GM23338 (cell line): ENCODE results near the gene IFNL3.

Source experiments
- CREB1 ChIP-seq: fragments of 250-450 bp; sonication (Bioruptor Pico); IDR thresholded peaks from 2 replicates; pipeline ENCODE4 v1.5.0; 2020; ENCODE audit warnings: low read depth, mild to moderate bottlenecking, moderate library complexity
- CTCF ChIP-seq, 2 experiments: fragments of 200-600 bp in 1 of 2; sonication (generic) in 1 of 2; conservative IDR thresholded peaks; 2 replicates each; pipeline versions ENCODE4 v1.5.1 to v1.6.1; 2016 to 2017; ENCODE audit warnings: antibody characterized with exemption in 2 of 2, low read depth in 2 of 2, mild to moderate bottlenecking in 2 of 2, moderate library complexity in 1 of 2
- EZH2 ChIP-seq: fragments of 200-600 bp; sonication (generic); IDR thresholded peaks from one replicate; pipeline ENCODE4 v1.8.0; 2017; ENCODE audit warnings: antibody characterized with exemption, mild to moderate bottlenecking, low read depth; ENCODE audit not compliant: unreplicated experiment
- EZH2phosphoT487 ChIP-seq: fragments of 200-600 bp; sonication (generic); IDR thresholded peaks from one replicate; pipeline ENCODE4 v1.8.1; 2018; ENCODE audit warnings: antibody characterized with exemption; ENCODE audit not compliant: unreplicated experiment
- NANOG ChIP-seq: IDR thresholded peaks from 2 replicates; pipeline ENCODE4 v1.6.1; 2016; ENCODE audit warnings: antibody characterized with exemption, borderline replicate concordance
- POLR2AphosphoS5 ChIP-seq: IDR thresholded peaks from 2 replicates; pipeline ENCODE4 v1.6.1; 2016; ENCODE audit warnings: antibody characterized with exemption, low read depth
- STAT1 ChIP-seq: IDR thresholded peaks from one replicate; pipeline ENCODE4 v1.6.1; 2016; ENCODE audit warnings: antibody characterized with exemption; ENCODE audit not compliant: unreplicated experiment
- ZNF114 ChIP-seq: fragments of 250-450 bp; sonication (Bioruptor Pico); IDR thresholded peaks from 2 replicates; pipeline ENCODE4 v1.5.0; 2020; ENCODE audit warnings: mild to moderate bottlenecking, moderate library complexity
- ZNF331 ChIP-seq: fragments of 250-450 bp; sonication (Bioruptor Pico); IDR thresholded peaks from 2 replicates; pipeline ENCODE4 v1.5.0; 2020; ENCODE audit warnings: low read depth, mild to moderate bottlenecking, moderate library complexity
- TF ChIP-seq, protein P1 (sequence below): IDR thresholded peaks from one replicate; pipeline ENCODE4 v1.6.1; 2018; ENCODE audit warnings: antibody characterized with exemption; ENCODE audit not compliant: unreplicated experiment
- TF ChIP-seq, protein P2 (sequence below): IDR thresholded peaks from 2 replicates; pipeline ENCODE4 v1.6.1; 2016; ENCODE audit warnings: antibody characterized with exemption

- no peak for TF ChIP-seq POLR2AphosphoS5
- TF ChIP-seq, protein P1, sequence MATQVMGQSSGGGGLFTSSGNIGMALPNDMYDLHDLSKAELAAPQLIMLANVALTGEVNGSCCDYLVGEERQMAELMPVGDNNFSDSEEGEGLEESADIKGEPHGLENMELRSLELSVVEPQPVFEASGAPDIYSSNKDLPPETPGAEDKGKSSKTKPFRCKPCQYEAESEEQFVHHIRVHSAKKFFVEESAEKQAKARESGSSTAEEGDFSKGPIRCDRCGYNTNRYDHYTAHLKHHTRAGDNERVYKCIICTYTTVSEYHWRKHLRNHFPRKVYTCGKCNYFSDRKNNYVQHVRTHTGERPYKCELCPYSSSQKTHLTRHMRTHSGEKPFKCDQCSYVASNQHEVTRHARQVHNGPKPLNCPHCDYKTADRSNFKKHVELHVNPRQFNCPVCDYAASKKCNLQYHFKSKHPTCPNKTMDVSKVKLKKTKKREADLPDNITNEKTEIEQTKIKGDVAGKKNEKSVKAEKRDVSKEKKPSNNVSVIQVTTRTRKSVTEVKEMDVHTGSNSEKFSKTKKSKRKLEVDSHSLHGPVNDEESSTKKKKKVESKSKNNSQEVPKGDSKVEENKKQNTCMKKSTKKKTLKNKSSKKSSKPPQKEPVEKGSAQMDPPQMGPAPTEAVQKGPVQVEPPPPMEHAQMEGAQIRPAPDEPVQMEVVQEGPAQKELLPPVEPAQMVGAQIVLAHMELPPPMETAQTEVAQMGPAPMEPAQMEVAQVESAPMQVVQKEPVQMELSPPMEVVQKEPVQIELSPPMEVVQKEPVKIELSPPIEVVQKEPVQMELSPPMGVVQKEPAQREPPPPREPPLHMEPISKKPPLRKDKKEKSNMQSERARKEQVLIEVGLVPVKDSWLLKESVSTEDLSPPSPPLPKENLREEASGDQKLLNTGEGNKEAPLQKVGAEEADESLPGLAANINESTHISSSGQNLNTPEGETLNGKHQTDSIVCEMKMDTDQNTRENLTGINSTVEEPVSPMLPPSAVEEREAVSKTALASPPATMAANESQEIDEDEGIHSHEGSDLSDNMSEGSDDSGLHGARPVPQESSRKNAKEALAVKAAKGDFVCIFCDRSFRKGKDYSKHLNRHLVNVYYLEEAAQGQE: no peak
- TF ChIP-seq ZNF331 (CRISPR knock-in tag): no peak
- peak in 1 of 2 experiments; percentile 45; a peak in 2 of 4 replicates for TF ChIP-seq CTCF (conservative IDR thresholded peaks at IDR 0.05; ENCODE audit: low read depth in 2 of 2)
- TF ChIP-seq CREB1 (CRISPR knock-in tag): no peak
- no peak for TF ChIP-seq NANOG
- TF ChIP-seq EZH2: no peak
- no peak for TF ChIP-seq EZH2phosphoT487
- TF ChIP-seq, protein P2, sequence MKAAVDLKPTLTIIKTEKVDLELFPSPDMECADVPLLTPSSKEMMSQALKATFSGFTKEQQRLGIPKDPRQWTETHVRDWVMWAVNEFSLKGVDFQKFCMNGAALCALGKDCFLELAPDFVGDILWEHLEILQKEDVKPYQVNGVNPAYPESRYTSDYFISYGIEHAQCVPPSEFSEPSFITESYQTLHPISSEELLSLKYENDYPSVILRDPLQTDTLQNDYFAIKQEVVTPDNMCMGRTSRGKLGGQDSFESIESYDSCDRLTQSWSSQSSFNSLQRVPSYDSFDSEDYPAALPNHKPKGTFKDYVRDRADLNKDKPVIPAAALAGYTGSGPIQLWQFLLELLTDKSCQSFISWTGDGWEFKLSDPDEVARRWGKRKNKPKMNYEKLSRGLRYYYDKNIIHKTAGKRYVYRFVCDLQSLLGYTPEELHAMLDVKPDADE: no peak
- no peak for TF ChIP-seq ZNF114 (CRISPR knock-in tag)
- no peak for TF ChIP-seq STAT1
These were observed 41.1 kb downstream of the IFNL3 start, which contains the start of gene SYCN for GRCh38 chr19:39203372-39204341.
